Activated effector memory CD4-positive, alpha-beta T cell treated with Interleukin-2 at 50 U/mL for 16 hours (primary cell): ENCODE measurements around the gene ASIC1.

Experiments used
- DNase-seq: peaks from one replicate; pipeline ENCODE4 v3.0.0-alpha.2; 2020

ASIC1 gene

DNA sequence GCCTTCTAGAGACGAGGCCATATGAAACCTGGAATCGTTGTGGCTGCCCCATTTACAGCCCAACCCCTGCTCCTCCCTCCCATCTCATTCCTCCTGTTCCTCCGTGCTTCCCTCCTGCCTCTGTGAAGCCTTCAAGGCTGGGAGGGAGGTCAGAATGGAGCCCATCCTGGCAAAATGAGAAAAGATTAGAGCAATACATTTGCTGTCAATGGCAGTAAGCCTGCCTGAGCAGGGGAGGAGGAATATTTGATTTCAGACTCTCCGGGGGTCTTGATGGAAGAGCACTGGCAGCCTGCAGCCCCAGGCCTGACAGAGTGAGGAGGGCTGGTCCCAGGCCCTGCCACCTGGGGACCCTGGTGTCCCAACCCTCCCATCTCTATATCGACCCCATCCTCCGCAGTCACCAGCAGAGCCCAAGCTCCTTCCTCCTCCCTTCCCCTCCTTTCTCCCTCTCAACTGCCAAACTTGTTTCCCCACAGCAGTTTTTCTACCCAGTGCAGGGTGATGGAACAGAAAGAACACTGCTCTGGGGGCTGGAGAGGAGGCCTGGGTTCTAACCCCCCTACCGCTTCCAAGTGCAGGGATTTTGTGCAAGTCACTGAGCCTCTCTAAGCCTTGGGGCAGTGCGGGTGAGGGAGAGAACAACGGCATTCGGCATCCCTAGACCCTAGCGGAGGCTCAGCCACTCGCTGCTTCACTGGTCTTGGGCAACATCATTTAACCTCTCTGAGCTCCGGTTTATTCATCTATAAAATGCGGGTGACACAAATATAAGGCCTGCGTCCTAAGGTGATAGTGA lies 16.1 kb upstream of the ASIC1 start:
- no peak for DNase-seq

GRCh38 chr12:50041962-50042361 lies 15.4 kb upstream of the ASIC1 start:
- no peak for DNase-seq

DNA sequence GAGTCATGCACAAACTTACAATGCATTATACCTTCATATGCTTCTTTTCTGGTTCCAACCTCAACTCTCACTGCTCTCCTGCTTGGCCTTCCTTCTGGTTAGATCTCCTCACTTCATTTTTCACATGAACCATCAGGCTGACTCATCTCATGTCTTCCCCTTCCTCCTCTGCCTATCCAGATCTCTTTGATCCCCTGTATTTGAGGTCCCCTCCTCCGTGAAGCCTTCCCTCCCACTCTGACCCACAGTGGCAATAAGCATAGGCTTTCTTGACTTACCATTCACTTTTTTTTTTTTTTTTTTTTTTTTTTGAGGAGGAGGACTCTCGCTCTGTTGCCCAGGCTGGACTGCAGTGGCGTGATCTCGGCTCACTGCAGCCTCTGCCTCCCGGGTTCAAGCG lies 14.7 kb upstream of the ASIC1 start:
- no peak for DNase-seq

GRCh38 chr12:50043308-50043707 lies 14.1 kb upstream of the ASIC1 start:
- no peak for DNase-seq

DNA sequence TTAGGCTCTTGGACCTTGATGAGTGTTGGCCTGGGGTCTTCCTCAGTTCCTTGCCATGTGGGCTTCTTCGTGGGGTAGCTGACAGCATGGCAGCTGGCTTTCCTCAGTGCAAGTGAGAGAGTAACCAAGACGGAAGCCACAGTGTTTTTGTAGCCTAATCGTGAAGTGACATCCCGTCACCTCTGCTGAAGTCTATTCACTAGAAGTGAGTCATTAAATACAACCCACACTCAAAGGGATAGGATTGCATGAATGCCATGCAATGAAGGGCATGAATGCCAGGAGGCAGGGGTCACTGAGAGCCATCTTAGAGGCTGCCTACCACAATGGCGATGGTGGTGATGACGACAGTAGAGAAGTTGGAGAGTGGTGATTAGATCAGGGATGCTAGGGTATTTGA lies 13.5 kb upstream of the ASIC1 start:
- no peak for DNase-seq

- no peak for DNase-seq
These were observed 9.6 kb upstream of the ASIC1 start for GRCh38 chr12:50047693-50048250.

GRCh38 chr12:50049254-50050118 lies 7.9 kb upstream of the ASIC1 start:
- no peak for DNase-seq

GRCh38 chr12:50050119-50050385 lies 7.3 kb upstream of the ASIC1 start:
- no peak for DNase-seq

DNA sequence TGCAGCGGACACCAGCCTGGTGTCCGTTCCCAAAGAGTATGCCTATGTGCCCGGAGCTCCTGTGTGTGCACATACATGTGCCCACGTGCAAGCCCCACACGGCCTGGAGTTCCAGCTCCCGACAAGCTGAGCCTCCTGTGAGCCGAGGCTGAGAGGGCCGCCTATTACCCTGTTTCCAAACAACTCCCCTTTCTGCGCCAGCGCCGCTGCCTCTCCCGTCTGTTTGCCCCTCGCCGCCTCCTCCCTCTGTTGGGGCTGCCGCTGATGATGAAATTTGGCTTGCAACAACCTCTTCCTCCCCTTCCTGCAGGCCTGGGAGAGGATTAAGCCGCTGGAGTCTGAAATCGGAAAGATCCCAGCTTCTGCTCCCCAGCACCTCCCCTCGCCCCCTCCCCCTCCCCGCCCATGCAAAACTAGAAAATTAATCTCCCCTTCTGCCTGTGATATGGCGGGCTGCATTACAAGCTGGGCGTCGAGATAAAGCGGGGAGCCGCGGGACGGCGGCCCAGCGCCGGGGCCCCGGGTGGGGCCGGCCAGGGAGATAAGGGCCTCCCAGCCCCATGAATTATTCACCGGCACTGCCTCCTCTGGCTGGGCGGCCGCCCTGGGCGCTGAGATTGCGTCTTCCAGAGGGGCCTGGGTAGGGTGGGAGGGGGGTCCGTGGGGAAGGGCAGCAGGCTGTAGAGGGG lies 6.8 kb upstream of the ASIC1 start:
- no peak for DNase-seq

- no peak for DNase-seq
These were observed 6.1 kb upstream of the ASIC1 start for GRCh38 chr12:50051101-50051806.

GRCh38 chr12:50052544-50052943 lies 4.9 kb upstream of the ASIC1 start:
- no peak for DNase-seq

DNA sequence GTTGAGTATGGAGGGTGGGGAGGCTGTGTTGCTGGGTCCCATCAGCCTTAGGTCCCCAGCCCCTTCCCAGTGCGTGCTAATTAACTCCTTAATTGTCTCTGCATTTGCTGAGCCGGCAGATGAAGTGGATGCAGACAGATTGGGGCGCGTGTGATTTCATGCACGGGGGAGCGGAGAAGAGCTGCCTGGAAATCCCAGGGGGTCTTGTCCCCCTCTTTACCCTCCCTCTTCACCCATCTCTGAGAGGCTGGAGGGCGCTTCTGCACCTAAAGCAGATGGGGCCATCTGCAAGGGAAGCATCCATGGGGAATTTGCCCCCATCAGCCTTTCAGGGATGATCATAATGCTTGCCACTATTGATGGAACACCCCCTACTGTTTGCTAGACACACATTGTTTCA lies 4.4 kb upstream of the ASIC1 start:
- no peak for DNase-seq

GRCh38 chr12:50053583-50053982 lies 3.8 kb upstream of the ASIC1 start:
- no peak for DNase-seq

DNA sequence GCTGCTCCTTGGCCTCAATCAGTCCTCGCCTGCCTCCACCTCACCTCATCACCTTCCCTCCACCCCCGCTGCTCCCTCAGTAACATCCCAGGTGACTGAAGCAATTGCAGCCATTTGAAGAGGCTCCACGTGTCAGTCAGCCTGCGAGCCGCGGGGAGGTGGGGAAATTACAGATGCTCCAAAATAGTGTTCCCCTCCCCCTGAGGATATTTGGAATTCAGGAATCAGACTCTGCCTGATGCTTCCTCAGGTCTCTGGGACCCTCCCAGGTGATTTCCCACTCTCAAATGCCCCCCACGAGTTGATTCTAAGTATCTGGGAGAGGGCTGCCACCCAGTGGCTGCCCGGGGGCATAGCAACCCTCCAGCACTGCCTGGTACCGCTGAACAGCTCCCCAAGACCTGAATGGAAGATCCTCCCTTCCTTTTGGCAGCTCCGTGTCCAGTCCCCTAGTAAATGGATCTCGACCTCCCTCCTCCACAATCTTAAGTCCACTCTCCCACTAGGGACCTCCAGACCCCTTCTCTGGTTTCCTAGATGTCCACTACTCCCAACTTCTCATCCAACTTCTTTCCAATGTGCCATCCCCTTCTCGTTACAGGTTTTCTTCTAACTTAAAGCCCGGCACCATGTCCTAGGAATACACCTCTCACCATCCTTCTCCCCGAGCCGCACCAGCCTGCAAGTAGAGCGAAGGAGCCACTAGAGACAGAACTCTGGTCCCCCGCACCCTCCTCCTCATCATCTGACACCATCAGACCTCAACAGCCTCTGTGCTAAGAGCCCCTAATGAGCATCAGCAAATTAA lies 1.4 kb upstream of the ASIC1 start:
- DNase-seq = peak; percentile 40

- no peak for DNase-seq
These were observed 788 bp upstream of the ASIC1 start for GRCh38 chr12:50056639-50056976.

DNA sequence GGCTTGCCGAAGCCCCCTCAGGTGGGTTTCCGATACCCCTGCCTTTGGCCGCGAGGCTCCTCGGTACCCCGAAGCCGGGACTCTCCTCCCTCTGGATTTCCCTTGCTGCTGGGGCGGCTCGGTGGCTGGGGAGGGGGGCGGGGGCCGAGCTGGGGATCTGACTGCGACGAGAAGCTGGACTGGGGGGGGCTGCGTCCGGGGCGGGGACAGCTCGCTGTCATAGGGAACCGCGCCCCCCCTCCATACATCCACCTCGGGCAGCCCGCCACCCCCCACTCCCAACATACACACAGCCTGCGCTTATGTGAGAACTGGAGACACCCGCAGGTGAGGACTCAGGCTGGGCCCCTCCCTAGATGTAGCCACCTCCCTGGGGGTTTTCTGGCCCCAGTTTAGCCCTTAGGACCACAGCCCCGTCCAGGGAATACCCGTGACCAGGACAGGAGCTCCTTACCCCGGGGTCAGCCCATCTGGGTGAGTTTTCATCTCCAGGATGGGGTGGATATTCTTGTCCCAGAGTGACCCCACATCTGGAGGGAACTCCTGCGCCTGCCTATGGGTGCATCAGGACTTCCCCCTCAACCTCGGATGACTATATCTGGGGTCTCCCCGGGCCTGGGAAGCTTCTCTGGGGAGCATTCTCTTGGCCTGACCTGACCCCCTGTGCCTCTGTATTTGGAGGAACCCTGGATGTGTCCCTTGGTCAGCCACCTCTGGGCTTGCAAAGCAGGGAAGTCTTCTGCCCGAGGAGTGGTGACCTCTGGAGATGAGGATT lies 687 bp downstream of the ASIC1 start:
- no peak for DNase-seq

GRCh38 chr12:50058743-50059312 lies 1.4 kb downstream of the ASIC1 start:
- DNase-seq = no peak

GRCh38 chr12:50059440-50060119 lies 2.2 kb downstream of the ASIC1 start:
- DNase-seq = no peak

DNA sequence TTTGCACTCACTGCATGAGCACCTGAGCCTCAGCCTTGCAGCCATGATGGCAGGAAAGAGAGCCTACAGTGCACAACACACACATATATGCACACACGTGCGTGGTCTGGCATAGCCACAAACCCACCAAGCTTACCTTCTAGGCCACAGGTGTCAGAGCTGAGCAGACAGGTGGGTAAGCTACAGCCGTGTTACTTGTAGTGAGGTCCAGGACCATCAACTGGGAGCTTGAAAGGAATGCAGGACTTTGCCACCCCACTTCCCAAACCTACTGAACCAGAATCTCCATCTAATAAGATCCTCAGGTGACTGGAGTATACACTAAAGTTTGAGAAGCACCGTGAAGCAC lies 2.7 kb downstream of the ASIC1 start:
- no peak for DNase-seq

GRCh38 chr12:50061171-50061570 lies 3.8 kb downstream of the ASIC1 start:
- no peak for DNase-seq
